GM19035 (cell line): Measurements from ENCODE around the gene NR1I3.
"Not testable (repeated sequence)": the region's sequence is repeated elsewhere in the genome, so short reads cannot be mapped to it uniquely, and the experiment has no call there.

Source experiments
- ATAC-seq: cut with Tn5 transposase; IDR thresholded peaks from one replicate; pipeline ENCODE4 v1.9.1; 2021; ENCODE audit not compliant: unreplicated experiment

Gene NR1I3

DNA sequence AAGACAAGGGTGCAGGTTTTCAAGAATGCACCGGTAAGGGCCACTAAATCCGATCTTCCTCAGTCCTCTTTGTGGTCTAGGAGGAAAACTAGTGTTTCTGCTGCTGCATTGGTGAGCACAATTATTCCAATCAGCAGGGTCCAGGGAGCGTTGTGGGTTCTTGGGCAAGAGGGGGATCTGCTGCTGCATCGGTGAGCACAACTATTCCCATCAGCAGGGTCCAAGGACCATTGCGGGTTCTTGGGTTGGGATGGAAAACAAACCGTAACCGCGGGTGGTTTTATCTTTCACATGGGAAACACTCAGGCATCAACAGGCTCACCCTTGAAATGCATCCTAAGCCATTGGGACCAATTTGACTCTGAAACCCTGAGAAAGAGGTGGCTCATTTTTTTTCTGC lies 13.6 kb upstream of the NR1I3 start:
- ATAC-seq, result no peak

DNA sequence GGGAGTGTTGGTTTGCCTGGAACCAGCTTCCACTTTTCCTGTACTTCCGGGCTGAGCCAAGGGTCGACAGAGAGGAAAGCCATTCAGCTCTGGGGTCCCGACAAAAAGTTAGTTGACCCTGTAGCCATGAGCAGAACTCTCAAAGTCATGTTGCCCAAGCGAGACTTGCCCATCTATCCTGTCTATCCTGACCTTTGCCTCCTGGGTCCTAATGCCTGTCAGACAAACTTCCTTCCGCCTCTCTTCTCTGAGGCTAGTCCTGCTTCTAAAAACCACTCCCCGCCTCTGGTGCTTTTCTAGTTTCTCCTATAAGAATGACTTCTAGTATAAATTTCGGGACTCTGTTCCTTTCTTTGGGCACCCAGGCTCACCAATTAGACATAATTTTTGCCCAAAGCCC lies 12.8 kb upstream of the NR1I3 start:
- ATAC-seq, result no peak

DNA sequence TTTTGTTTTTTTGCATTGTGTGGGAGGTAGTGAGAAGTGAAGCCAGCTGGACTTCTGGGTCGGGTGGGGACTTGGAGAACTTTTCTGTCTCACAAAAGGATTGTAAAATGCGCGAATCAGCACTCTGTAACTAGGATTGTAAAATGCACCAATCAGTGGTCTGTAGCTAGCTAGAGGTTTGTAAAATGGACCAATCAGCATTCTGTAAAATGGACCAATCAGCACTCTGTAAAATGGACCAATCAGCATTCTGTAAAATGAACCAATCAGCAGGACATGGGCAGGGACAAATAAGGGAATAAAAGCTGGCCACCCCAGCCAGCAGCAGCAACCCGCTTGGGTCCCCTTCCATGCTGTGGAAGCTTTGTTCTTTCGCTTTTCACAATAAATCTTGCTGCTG lies 12.1 kb upstream of the NR1I3 start:
- not testable (repeated sequence) for ATAC-seq

DNA sequence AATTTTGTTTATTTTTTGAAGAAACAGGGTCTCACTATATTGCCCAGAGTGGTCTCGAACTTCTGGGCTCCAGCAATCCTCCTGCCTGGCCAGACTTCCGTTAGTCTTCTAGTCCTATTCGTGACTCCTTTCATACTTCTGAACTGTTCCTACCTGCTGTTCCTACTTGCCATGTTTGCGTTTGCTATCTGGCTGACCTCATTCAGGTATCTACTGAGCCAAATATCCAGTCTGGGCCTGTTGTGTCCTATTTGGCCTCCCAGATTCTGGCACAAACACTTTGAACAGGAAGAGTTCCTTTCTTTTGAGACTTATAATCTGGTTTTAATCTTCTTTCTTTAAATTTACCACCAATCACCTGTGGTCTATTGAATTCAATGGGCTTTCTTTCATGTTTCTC lies 6.9 kb upstream of the NR1I3 start:
- ATAC-seq, result no peak

DNA sequence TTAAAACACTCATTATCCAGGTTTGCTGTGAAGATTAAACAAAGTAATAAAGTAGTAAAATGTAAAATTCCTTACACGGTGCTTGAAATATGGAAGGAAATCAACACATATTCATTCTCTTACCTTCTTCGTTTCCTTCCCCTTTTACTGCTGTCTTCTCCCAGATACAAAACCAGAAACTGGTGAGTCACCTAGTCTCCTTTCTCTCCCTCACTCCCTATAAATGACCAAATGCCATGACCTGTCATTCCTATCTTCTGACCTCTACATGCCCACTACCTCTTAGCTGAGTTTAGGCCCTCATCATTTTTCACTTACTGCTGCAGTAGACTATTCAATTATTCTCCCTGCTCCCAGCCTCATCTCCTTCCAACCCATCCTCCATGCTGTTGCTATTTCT lies 4.3 kb upstream of the NR1I3 start:
- no peak for ATAC-seq

DNA sequence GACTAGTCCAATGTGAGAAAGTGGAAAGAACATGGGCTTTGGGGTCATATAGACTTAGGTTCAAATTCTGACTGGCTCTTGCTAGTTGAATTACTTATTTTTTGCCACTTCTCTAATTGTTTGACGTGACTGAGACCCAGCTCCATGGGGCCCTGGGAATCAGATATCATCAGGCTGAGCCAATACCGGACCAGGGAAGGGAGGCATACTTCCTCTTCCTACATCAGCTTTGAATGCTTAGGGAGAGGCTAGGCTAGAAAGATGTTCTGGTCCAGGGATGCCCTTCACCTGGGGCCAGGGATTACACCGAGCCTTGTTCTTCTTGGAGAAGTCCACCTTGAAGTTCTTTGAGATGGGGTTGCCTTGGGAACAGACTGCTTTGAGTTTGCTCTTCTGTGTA lies 3.7 kb upstream of the NR1I3 start:
- ATAC-seq, result no peak

DNA sequence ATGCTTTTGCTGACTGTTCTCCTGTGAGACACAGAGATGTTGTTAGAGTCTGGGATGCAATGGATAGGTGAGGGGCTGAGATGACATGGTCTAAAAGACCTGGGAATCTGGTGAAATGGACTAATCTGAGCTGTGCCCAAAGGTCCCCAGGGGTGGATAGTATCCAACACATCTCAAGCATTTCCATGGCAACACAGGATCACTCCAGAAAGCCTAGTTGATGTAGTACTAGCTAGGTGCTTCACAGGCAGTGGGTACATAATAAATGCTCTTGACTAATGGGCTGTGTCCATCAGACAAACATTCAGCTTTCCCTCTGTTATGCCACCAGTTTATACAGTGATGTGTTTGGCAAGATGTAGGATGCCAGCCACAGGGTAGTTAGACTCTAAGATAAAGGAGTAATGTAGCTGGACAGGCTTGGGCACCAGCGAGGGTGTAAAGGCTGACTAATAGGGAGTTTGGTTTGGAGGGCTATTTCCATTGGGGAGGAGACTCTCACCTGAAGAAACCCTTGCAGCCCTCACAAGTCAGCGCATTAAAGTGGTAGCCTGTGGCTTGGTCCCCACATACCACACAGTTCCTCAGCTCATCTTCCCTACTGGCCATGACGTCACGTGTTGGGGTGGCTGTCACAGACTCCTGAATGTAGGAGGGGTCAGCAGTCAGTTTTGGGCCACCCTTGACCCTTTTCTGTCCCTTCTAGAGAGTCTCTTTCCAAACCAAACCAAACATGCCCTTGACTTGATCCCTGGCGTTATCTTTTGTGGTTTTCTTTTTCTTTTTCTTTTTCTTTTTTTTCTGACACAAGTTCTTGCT lies 1.8 kb downstream of the NR1I3 start:
- ATAC-seq, result no peak

DNA sequence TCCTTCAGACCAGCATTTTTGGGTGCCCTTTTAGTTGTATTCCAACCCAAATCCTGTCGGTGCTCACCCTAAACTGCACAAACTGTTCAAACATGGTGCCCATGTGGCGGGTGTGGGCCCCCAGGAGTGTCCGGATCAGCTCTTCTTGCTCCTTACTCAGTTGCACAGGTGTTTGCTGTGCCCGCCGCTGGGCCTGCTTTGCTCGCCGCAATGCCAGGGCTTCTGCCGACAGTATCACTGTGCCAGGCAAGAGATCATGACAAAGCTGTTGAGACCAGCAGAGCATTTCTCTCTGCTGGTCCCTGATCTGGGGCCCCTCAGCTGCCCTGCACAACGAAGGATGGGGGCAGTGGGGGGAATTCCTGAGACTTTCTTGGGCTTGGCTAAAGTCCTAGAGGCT lies 4.9 kb downstream of the NR1I3 start:
- no peak for ATAC-seq

DNA sequence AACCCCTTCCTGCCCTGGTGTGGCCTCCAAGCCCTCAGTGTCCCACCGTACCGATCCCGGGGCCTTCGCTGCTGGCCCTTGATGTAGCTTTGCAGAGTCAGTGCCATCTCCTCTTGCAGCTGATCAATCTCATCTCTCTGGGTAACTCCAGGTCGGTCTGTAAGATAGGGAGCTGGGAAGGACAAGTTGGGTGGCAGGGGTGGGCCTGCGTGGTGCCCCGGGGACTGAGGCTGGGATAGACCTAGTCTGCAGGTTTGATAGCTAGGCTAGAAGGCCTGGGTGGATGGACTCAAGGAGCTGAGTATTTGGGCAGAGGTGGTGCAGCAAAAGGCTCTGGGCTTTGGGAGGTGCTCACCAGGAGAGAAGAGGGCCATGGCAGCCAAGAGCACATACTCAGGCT lies 7.2 kb downstream of the NR1I3 start:
- ATAC-seq, result no peak

DNA sequence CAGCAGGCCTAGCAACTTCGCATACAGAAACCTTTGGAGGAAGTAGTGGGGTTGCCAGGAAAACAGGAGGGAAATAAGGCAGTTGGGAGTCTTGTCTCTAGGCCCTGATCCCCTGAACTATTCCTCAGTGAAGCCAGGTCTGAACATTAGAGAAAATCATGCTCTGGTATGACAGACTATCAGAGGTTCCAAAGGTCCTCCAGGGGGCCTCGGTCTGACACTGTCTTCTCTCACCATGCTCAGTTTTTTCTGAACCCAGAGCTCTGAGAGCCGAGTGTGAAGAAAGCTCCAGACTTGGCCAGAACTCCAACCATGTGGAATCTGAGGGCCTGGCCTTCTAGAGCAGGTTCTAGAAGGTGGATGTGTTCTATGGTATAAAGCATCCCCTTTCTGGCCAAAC lies 8.1 kb downstream of the NR1I3 start:
- ATAC-seq, result no peak

DNA sequence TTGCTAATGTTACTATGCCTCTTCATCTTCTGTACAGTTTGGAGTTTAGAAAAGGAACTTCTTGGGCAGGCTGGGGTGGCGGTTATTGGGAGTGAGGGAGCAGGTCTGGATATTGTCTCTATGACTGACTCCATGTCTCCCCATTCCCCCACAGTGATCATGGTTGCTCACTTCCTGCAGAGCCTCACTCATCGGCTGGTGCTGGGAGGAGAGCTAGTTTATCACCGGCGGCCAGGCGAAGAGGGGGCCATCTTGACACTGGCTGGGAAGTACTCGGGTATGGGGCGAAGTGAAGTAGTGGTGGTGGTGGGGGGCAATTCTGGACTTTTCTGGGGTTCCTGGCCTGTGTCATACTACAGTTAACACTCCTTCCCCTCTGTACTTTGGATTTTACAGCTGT lies 10.0 kb downstream of the NR1I3 start:
- ATAC-seq, result no peak

DNA sequence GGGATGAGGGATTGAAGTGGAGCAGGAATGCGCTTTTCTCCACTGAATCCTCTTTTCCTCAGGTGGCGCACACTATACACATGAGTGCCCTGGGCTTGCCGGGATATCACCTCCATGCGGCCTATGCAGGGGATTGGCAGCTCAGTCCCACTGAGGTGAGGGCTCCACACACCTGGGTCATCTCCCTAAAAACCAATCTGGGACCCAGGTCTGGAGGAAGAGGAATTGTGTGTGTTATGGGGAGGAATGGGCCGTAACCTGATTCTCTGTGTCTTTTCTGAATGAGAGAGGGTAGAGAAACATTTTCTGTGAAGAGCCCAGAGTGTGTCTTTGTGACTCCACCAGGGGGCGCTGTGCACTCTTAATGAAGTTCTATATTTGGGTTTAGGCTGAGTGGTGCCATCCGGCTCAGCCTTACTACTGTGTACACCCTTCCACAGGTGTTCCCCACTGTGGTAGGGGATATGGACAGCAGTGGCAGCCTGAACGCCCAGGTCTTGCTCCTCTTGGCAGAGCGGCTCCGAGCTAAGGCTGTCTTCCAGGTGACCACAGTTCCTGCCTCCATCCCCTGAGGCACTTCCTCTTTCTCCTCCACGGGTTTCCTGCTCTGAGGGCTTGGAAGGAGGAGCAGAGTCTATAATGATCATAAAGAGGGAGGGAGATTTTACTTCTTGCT lies 10.7 kb downstream of the NR1I3 start:
- peak; percentile 42 for ATAC-seq

DNA sequence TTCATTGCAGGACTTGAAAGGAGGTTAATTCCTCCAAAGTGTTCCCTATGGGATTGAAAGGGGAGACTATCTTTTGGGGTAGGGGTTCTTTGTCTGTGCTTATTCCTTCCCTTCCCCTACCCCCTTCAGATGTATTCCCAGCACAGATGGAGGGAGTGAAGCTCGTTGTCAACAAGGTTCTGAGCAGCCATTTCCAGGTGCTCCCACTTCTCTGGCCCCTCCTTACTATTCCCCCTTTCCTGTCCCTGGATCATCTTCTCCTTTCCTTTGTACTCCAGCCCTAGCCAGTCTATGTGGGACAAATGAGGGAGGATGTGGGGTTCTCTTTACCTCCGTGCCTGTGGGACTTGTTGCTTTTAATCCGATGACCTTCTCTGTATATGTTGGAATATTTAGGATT lies 11.2 kb downstream of the NR1I3 start:
- no peak for ATAC-seq

DNA sequence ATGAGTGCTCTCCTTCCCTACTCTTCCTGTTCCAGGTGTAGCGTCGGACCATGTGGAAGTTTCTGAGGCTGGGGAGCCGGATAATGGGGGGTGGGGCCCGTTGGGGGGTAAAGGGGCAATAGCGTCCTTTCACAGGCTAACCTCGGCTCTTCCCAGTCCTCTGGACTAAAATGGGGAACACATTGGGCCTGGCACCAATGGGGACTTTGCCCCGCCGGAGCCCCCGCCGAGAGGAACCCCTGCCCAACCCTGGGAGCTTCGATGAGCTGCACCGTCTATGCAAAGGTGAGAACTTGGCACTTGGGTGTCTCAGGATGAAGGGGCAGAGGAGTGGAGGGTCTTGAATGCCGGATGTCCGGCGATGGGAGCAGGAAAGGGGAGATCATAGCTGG lies 11.7 kb downstream of the NR1I3 start:
- no peak for ATAC-seq

DNA sequence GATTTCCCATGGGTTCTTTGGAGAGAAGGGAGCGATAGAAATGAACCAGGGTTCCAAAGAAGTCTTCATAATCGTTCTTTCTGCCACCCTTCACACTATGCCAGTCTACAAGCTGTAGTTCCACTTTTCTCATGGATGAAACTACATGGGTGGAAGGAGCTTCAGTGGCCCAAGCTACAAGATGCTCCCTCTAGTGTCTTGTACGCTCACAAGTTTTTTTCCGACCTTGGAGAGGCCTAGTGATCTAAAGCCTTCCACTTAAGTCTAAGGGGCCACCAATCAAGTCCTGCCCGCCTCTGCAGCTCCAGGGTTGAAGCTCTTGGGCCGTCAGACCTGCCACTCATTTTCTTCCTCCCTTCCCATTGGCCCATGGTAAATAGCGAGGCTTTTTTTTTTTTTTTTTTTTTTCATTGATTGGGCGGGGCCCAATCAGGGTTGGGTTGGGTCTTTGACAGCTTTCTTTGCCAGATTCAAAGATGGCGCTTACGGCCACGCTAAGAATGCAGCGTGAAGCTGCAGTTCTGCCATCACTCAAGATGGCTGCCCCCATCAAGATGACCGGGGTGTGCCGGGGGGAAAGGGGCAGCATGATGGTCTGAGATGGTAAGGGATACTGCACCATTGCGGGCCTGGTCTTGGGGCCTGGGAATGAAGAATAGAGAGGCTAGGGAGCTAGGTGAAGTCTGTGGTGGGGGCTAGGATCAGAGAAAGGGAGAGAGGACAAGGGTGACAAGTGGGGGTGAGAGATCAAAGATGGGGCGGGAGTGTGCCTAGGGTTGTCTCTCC lies 12.3 kb downstream of the NR1I3 start, which contains the start of gene TOMM40L:
Gene TOMM40L, plus strand, starts transcription at position 527 of the 786 bp plus-strand sequence. CDS start 430 bp downstream, outside the sequence.
- ATAC-seq, result peak; percentile 97

DNA sequence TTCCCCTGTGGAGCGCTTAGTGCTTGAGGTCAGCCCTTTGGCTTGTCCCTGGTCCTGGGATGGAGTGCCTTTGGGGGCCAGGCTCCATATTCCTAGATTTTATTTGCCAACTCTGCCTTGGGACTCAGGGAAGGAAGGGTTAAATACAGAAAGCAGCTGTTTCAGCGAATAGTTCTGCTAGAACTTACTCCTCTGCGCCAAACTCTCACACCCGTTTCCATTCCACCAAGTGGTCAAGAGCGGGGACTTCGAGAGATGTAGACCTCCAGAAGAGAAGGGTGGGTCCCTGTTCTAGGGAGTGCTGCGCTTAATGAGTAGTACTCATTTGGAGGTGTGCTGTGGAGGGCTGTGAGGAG lies 12.8 kb downstream of the NR1I3 start:
- ATAC-seq, result no peak

DNA sequence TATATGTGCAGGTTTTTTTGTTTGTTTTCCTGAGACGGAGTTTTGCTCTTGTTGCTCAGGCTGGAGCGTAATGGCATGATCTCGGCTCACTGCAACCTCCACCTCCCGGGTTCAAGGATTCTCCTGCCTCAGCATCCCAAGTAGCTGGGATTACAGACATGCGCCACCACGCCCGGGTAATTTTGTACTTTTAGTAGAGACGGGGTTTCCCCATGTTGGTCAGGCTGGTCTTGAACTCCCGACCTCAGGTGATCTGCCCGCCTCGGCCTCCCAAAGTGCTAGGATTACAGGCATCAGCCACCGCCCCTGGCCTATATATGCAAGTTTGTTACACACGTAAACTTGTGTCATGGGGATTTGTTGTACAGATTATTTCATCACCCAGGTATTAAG lies 13.3 kb downstream of the NR1I3 start:
- not testable (repeated sequence) for ATAC-seq

DNA sequence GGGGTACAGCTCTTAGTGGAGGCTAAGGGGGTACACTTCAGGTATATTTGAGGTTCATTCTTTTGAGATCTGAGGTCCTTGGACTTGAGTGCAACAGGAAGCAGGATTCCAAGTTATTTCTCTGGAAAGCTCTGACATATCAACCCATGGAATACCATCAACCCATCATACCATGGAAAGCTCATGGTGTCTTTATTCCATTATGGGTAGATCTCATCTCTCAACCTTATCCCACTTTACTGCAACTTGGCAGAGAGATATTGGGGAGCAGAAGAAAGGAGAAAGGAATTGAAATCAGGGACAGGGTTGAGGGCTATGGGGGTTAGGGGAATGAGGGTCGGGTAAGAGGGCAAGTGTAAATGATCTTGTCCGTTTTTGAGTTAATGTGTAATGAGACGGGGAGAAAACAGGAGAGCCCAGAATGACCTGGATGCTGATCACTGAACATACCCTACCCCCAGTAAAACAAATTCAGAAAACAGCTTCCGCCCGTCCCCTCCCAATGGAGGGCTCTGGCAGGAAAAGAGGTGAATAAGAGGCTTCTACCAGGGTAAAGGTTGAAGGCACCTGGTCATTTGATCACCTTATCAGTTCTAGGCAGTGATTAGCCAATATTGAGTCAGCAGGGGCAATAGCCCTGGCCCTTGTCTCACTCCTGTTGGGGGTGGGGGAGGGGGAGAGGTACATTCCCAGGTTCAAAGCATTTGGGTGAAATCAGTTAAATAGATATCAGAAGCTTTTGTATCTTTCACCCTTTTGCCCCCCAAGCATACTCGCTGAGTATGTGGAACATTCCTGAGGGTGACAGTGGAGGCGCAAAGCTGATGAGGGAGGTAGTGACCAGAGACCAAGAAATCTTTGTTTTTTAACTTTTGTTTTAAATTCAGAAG lies 14.0 kb downstream of the NR1I3 start:
- ATAC-seq, result no peak

DNA sequence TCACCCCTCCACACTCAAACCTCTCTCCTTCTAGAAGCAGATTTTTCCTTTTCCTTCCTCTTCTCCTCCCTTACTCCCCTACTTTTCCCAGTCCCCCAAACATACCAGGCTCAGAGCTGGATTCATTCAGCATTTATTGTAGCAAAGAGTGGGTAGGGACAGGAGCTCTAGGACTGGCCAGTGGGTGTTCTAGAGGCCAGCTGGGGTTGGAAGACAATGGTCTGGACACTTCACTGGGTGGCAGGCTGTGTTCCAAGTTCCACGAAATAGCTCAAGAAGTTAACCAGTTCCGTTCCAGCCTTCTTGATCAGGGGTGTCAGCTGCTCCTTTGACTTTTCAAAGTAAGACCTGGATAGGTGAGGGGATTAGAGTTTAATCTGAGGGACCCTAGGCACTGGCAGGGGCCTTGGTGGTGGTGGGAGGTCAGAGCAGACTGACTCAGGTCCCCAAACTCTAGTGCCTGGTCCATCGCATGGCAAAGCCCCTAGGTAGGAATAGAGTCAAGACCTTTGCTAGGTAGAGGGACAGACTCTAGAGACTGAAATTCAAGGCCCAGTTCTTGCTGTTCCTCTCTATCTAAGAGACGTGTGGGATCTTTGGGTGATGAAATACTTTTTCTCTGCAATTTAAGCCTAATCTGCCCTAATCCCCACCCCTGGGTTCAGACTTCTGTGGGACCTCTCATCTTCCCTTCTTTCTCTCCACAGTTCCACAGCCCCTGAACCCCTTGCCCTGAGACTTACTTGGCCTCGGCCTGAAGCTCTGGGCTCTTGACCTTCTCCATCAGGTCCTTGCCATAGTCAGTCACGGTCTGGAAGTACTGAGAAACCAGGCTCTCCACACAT lies 15.6 kb downstream of the NR1I3 start:
- no peak for ATAC-seq

DNA sequence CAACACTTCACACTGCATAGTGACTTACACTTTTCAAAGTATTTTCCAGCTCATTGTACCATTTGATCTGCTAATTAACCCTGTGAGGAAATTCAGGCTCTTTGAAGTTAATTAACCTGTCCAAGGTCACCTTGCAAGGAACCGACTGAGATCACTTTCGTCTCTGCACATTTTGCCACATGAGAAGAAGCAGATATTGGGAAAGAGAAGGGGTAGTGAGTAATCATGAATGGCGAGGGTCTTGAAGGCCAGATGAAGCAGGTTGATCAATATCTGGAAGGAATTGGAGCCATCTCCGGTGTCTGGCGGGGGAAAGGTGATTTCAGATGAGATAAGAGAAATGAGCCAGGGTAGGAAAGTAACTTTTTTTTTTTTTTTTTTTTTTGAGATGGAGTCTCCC lies 18.0 kb downstream of the NR1I3 start:
- ATAC-seq, result no peak
